T follicular helper cell (primary cell): ENCODE data around the gene SMC6.

Experiments
- DNase-seq: peaks from one replicate; pipeline ENCODE4 v3.0.0-alpha.2; 2020; ENCODE audit warnings: low read depth

Gene SMC6

DNA sequence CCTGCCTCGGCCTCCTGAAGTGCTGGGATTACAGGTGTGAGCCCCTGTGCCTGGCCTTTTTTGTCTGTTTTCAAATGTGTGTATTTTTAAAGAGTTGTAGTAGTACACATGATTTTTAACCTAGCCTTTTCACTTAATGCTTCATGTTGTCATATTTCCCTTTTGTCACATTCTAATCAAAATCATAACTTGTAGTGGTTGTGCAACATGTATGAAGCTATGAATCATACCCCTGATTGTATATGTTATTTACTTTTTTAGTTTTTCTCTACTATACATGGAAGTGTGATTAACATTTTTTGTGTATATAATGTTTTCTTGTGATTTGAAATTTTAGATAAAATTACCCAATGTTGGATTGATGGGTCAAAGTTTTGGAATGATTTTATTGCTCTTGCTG lies 8.8 kb upstream of the SMC6 start:
- no peak for DNase-seq

DNA sequence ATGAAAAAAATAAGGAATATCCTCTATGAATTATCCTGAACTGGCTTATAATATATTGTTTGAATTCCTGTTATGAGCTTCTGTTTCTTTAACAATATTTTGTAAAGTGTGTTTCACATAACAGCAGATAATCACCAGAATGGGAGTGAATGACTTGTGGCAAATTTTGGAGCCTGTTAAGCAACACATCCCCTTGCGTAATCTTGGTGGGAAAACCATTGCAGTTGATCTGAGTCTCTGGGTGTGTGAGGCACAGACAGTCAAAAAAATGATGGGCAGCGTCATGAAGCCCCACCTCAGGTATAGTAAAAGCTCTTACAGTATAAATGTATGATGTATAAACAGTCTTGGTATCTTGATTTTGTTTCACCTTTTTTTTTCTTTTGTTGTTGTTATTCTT lies 6.2 kb upstream of the SMC6 start:
- no peak for DNase-seq

DNA sequence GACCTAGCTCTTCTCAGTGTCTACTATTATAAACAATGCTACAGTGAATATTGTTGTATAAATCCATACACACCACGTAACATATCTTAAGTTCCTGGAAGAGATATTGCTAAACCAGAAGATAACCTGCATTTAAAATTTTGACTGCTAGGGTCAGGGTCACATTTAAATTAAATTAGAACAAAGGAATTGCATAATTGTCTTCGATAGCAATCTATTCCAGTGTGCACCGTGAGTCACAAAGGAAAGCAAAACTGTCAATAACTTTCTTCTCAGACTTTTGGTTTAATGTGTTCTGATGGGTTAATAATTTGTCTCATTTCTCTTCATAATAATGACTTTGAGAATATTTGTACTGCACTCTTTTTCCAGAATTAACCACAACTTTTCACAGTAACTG lies 4.5 kb upstream of the SMC6 start:
- no peak for DNase-seq

DNA sequence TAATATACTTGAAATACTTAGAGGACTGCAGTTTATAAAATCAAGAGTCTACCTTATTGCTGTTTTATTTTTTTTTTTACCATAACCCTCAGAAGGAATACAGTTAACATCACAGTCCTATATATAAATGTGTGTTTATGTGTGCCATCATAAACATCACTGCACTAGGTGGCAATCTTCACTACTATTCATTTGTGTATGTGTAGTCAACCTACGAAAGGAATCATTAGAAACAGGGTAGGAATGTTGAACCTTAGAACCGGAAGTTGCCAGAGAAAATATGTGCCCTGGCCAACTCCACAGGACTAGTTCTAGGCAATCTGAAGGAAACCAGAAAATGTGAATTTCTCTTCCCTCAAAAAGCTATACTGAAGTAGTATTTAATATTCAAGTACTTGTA lies 3.7 kb upstream of the SMC6 start:
- DNase-seq: no peak

DNA sequence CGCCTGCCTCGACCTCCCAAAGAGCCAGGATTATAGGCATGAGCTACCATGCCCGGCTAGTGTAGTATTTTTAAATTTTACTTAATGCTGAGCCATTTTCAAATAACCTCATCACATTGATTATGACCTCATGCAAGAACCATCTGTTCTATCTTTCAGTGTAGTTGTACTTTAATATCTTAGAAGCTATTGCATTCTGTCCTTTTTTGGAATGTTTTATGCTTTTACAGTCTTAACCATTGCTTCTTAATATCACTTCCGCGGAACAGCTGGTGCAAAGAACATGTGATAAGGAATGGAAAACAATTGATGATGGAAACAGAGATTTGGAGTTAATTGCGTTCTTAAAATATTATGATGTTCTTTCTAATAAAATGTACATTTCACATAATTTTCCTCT lies 3.1 kb upstream of the SMC6 start:
- no peak for DNase-seq

DNA sequence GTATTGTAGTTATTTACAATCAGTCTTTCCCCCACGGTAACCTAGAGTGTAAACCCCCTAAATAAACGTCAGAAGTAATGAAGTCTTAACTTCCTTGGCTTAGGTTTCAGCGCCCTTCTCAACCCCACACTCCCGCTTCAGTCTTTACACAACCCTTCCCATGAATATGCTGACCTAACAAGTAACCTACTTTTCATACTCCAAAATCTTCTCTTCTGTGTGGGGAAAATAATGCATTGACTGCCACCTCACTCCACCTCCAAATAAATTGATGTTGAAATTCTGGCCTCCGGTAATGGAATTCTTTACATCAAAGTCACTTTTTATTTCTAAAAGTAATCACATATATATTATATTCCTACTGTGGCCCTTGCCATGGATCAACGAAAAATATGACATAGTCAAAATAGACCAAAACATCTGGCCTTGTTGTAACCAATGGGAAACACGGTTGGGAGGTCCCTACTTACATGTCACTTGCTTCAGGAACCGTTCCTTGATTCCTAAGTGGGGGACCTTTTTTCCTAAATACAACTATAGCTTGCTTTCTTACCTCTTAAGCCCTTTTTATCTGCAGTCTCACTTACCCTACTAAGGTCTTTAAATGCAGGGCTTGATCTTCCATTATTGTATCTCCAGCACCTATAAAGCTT lies 1.3 kb upstream of the SMC6 start:
- no peak for DNase-seq

DNA sequence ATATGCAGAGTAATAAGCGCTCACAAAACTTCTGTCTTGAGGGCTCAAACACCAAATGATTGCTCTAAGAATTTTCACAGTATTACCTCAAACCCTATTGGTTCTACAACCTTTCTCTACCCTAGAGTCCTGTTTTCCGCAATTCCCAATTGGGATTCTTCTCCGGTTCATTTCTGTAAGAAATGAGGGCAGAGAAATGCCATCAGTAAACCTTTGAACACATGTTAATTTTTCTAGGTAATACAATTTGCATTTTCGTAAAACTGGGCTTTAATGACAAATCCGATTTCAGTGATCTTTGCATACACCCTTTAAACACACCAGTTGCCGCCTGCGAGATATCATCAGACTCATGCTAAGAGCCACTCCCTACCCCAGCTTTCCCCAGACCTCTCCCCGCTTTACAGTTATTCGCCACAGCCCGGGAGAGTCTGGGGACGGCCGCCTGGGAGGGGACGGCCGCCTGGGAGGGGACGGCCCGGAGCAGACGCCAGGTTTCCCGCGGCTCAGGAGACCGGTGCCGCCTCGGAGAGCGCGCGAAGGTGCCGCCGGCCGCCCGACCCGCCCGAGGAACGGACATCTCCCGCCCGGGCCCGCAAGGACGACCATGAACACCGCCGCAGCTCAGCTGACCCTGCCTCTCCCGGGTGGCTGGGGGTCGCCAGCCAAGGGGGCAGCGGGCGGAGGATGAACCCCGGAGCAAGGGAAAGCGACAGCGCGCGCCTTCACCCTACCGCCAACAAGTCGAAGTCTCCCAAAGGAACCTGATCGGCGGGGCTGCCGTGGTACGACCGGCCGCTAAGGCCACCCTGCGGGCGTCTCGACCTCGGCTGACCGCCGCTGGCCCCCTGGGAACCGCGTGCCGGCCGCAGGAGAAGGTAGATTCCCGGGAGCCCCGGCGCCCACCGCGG lies 463 bp downstream of the SMC6 start:
- DNase-seq: no peak

DNA sequence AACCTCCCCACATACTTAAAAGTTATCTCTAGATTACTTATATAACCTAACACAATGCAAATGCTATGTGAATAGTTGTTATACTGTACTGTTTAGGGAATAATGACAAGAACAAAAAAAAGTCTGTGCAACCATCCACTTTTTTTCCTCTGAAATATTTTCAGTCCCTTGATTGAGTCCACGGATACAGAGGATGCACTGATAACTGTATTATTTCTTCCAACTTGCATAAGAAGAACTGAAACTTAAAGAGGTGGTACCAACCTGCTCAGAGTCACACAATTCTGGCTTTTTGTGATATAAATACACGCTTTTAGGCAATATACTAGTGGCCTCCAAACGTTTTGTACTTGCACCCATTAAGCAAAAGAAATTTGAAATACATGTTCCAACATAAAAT lies 1.4 kb downstream of the SMC6 start:
- no peak for DNase-seq

DNA sequence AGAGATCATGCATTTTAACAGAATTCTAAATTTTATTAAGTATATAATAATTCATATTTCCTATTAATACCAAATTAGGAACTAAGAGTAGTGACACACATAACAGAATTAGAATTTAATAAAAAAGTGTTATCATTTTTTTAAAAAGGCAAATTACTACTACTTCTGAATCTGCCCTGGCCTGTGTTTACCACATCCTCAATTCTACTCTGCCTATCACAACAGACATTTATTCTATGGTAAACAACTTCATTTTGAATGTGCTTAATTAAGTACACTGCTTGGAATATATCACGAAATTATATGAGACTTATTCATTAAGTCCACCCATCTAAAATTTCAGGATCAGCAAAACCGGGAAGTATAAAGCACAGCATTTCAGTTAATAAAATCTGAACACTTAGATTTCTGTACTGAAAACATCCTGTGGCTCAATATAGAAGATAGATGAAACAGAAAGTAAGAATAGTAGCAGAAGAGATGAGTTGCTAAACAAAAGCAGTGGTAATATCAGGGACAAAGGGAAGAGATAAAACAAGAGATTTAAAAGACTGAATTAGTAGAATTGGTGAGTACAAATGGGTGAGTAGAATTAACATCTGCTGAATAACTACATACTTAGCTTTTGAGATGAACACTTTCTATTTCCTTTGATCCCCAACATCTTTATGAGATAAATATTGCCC lies 3.7 kb downstream of the SMC6 start:
- no peak for DNase-seq

DNA sequence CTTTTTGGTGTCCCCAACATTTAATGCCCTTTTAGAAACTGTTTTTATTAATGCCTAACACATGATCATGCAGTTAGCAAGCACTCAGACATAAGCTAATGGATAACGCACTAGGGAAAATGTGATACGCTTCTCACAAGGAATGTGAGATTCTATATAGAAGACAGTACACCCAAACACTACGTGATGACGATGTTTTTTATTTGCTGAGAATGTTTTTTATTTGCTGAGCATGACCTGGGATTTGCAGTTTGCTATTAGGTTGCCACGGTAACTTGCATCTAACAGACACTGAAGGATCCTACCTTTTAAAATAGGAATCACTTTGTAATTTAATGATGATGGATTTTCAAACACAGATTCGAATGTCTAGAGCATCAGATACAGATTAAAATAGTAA lies 4.9 kb downstream of the SMC6 start:
- DNase-seq: no peak

DNA sequence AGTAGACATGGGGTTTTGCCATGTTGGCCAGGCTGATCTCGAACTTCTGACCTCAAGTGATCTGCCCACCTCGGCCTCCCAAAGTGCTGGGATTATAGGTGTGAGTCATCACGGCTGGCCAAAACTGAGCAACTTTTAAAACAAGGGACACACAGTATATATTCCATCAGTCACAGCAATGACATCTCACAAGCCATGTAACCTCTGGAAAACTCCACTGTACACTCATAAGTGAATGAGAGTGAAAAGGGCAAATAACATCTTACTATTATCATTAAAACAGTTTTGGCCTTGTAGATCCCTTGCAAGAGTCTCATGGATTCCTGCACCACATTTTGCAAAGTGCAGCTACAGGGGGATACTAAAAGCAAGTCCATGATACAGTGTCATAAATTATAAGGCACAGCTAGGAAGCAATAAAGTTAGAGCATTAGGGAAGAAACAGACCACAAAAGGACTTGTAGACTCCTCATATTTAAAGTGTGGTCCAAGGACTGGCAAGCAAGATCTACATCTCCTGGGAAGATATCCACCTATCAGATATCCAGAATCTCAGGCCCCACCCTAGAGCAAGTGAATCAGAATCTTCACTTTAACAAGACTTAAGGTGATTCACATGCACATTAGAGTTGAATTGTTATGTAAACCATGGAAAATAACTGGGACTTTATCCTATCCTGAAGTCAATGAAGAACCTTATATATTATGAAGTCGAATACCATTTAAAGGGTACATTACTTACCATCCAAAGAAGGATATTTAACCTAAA lies 5.7 kb downstream of the SMC6 start:
- no peak for DNase-seq

DNA sequence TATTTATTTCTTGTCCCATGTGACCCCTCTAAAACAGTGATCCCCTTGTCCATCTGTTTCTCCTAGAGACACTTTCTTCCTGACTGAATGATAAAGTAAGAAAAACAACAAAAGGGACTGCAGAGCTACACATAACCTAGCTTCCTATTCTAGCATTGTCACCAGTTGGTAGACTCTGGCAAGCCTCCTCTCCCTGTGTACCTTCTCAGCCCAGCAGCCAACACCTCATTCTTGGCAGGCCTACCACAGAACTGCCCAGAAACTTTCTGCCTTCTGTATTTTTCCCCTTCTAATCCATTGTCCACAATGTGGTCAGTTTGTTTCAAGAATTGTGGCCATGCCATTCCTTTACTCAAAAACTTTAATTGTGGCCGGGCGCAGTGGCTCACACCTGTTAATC lies 13.4 kb downstream of the SMC6 start:
- DNase-seq: no peak

DNA sequence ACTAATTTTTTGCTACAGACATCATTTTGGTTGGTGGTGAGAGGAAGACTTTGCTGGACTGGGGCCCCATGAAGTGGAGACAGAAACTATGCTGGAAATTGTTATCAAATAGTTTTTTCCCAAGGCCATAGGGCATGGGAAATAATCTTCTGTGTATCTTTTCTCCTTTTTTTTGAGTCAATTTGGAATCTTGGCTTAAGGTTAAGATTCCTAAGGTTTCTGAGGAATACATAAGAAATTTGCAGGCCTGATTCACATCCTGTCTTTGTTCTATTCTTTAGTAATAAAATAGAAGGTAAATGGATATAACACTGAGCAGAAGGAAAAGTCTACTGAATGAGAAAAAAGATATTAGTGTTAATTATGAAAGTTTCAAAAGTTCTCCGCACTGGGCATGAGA lies 16.6 kb downstream of the SMC6 start:
- DNase-seq: no peak

DNA sequence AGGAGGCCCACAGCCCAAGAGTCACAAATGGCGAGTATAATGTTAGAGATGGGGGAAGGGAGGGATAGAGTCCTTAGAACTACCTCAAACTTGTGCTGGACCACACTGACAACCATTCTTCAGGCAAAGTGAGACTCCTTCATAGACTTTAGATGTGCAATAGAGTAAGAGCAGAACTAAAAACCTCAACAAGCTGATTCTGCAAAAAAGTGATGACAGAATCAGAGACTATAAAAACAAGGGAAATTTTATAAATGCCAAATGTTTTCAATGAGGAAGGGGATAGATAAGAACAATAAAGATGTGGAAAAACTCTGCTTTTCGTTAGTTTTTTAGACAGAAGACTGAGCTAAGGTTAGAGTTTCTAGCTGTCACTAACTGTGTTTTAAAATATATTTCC lies 17.7 kb downstream of the SMC6 start:
- DNase-seq: no peak

DNA sequence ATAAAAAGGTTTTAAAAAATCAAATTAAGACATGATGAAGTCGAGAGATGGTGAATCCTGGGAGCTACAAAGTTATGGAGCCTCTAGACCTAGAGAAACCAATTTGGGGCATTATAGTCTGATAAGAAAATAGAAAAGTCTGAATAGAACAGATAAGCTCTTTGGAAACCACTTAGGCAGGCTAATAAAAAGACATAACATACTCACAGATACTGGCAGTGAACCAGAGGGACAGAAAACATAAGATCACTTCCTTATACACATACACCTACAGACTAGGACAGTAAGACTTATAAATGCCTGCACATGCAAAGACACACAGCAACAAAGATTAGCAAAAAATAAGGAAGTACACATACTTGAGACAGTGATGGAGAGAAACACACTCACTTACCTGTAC lies 20.0 kb downstream of the SMC6 start:
- no peak for DNase-seq

DNA sequence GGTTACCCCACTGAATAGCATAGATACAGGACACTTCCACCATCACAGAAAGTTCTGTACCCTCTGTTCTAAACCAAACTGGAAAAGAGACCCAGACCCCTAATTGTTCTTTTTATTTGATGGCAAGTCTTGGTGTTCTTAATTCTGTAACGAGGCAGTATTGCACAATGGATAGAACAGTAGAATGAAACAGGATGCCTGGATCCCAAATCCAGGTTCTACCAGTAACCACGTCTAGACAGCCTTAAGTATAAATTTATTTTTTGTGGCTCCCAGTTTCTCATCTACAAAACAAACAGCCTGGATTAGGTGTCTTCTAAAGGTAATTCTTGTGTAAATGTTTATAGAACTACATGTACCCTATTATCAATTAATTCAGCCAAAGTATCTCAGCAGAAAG lies 23.7 kb downstream of the SMC6 start:
- DNase-seq: no peak

DNA sequence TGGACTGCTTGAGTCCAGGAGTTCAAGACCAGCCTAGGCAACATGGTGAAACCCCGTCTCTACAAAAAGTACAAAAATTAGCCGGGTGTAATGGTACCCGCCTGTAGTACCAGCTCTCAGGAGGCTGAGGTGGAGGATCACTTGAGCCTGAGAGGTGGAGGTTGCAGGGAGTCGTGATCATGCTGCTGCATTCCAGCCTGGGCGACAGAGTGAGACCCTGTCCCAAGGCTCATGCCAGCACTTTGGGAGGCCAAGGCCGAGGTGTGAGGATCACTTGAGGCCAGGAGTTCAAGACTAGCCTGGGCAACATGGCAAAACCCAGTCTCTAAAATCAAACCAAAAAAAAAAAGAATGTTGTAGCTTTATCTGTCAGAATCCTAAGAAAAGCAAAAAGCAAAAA lies 25.4 kb downstream of the SMC6 start:
- no peak for DNase-seq

DNA sequence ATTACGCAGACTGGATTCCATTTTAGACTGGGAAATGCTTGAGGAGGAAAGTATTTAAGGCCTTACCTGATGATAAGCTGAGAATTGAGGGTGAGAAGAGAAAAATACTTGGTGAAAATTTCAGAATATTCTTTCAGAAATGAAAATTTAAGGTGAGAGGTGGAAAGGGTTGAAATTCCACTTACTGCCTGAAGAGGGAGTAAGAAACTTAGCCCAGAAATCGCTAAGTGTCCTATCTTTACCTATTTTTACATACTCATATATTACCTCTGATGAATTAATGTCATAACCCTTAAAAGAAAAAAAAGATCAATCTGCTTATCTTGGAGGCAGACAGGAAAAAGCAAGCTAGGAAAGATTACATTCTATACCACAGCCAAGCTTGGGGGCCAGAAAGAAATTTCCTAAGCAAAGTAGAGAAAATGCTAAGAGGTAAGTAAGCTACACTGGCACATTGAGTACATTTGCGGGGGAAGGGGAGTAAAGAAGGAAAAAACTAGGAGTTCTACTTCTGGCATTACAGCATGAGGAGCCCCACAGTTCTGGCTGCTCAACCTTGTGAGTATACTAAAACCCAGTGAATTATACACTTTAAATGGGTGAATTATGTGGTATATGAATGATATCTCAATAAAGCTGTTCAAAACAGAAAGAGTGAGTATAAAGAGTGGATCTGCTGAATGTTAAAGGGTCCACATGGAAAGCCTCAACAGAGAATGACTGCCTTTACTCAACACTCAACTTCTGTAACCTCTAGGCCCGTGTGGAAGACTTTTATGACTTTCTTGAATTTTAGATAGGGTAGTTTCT lies 33.8 kb downstream of the SMC6 start:
- no peak for DNase-seq

DNA sequence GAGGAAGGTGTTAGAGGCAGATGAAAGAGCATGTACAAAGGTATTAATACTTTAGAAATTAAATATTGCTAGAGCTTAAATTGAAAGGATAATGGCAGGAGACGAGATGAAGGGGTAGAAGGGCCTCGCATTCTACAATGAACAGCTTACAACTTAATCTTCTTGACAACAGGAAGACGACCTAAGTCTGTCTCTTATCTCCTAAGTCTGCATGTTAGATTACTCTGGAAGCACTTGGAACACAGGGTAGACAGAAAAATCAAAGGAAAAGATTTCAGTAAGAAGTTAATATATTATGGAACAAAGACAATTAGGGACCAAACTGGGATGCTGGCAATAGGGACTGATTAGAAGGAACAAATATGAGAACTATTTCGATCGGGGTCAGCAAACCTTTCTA lies 34.9 kb downstream of the SMC6 start:
- no peak for DNase-seq

DNA sequence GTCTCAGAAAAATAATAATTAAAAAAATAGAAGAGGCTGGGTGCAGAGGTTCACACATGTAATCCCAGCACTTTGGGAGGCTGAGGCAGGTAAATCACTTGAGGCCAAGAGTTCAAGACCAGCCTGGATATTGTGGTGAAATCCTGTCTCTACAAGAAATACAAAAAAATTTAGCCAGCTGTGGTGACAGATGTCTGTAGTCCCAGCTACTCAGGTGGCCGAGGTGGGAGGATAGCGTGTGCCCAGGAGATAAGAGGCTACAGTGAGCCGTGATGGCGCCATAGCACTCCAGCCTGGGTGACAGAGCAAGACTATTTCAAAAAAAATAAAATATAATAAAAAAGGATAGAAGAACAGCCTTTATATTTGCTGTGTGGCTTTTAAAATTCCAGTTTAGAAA lies 35.9 kb downstream of the SMC6 start:
- no peak for DNase-seq

DNA sequence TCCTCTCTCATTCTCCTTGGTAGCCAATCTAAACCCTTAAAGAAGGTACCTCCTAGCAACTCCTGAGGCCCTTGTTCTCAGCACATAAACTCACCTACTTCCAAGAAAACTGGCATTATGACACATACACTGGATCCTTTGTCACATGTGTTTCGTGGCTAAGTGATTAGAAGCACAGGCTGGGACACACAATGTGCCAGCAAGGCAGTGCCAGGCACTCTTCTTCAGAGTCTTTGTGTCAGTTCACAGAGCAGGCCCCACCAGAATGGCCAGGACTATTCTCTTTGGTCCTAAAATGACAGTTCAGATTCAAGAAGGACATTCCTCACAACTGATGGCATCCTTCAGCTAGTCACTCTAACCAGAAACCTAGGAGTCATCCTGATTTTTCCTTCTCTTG lies 40.3 kb downstream of the SMC6 start:
- DNase-seq: no peak
